Liver (tissue), 3 donors: Measurements from ENCODE around the gene GBA2.

Experiments
- EGR1 ChIP-seq, 2 donors: IDR thresholded peaks; 2 replicates each; pipeline ENCODE4 v1.6.1; 2016 to 2018; ENCODE audit warnings: antibody characterized with exemption in 2 of 2, low read depth in 2 of 2
- FOXA1 ChIP-seq: IDR thresholded peaks from 2 replicates; pipeline ENCODE4 v1.6.1; 2016; ENCODE audit warnings: antibody characterized with exemption
- FOXA2 ChIP-seq: IDR thresholded peaks from 2 replicates; pipeline ENCODE4 v1.6.1; 2016; ENCODE audit warnings: antibody characterized with exemption
- GABPA ChIP-seq, 2 donors: IDR thresholded peaks in 1 of 2; conservative IDR thresholded peaks in 1 of 2; 2 replicates each; pipeline ENCODE4 v1.6.1; 2016; ENCODE audit warnings: antibody characterized with exemption in 2 of 2, mild to moderate bottlenecking in 1 of 2, moderate library complexity in 1 of 2
- JUND ChIP-seq, 2 donors: IDR thresholded peaks; 2 replicates each; pipeline ENCODE4 v1.6.1; 2016; ENCODE audit warnings: antibody characterized with exemption in 2 of 2
- RAD21 ChIP-seq, 2 donors: IDR thresholded peaks; 2 replicates each; pipeline ENCODE4 v1.6.1; 2016; ENCODE audit warnings: antibody characterized with exemption in 2 of 2, mild to moderate bottlenecking in 2 of 2
- RXRA ChIP-seq, 2 donors: IDR thresholded peaks; 2 replicates each; pipeline ENCODE4 v1.6.1; 2017 to 2018; ENCODE audit warnings: antibody characterized with exemption in 2 of 2, mild to moderate bottlenecking in 1 of 2
- SP1 ChIP-seq: IDR thresholded peaks from 2 replicates; pipeline ENCODE4 v1.6.1; 2018; ENCODE audit warnings: antibody characterized with exemption, mild to moderate bottlenecking
- TAF1 ChIP-seq: conservative IDR thresholded peaks from 2 replicates; pipeline ENCODE4 v1.6.1; 2016; ENCODE audit warnings: antibody characterized with exemption, mild to moderate bottlenecking
- YY1 ChIP-seq: IDR thresholded peaks from 2 replicates; pipeline ENCODE4 v1.6.1; 2016; ENCODE audit warnings: antibody characterized with exemption, mild to moderate bottlenecking
- TF ChIP-seq, protein P1 (sequence below): fragments of 150-350 bp; IDR thresholded peaks from 2 replicates; pipeline ENCODE4 v1.5.1; 2017; ENCODE audit warnings: improper control_type of control experiment, low read depth, low read length; ENCODE audit not compliant: missing input control
- TF ChIP-seq, protein P2 (sequence below): IDR thresholded peaks from 2 replicates; pipeline ENCODE4 v1.6.1; 2016; ENCODE audit warnings: antibody characterized with exemption, mild to moderate bottlenecking
- TF ChIP-seq, protein P3 (sequence below): IDR thresholded peaks from 2 replicates; pipeline ENCODE4 v1.6.1; 2016; ENCODE audit warnings: antibody characterized with exemption
- TF ChIP-seq, protein P4 (sequence below): IDR thresholded peaks from 2 replicates; pipeline ENCODE4 v1.6.1; 2016; ENCODE audit warnings: antibody characterized with exemption
- donor health status: healthy.
- donor health status: healthy.

DNA sequence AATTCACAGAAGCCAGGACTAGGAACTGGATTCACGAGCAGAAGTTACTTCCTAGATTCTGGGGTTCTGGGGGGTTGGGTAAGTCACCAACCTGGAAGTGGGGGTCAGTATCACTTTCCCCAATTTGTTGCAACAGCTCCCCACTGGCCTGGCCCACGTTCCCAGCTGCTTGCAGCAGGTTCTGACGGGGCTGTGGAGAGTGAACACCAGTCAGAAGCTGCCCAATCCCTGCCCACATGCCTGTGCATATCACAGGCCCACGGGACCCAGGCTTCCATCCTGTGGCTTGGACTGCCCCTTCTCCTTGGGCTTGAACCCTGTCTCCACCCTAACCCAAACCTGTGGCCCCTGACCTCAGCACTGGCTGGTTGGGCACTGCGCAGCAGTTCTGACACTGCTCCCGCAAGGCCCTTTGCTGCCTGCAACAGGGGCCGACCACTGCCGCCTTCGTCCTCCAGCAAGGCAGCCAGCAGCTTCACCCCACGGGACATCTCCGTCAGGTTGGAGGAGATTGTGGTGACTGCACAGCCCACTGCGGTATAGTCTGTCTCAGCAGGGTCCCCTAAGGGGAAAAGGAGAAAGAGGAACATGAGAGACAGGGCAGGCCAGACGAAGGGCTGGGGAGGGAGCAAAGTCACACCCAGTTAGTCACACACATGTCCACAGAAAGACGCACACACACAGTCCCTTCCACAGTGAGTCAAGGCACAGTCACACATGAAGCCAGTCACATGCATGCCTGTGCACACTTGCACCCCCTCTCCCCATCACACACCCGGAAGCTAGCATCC is 30.1 kb downstream of the GBA2 start:
- TF ChIP-seq RAD21 (IDR thresholded peaks at IDR 0.05) (no peak), FOXA1 (no peak), SP1 (no peak), YY1 (no peak), EGR1 (IDR thresholded peaks at IDR 0.05; ENCODE audit: low read depth in 2 of 2) (no peak), FOXA2 (no peak), TAF1 (no peak), GABPA (IDR thresholded peaks at IDR 0.05 in 1 of 2, conservative IDR thresholded peaks at IDR 0.05 in 1 of 2) (no peak), RXRA (IDR thresholded peaks at IDR 0.05) (no peak), JUND (IDR thresholded peaks at IDR 0.05) (no peak)
- TF ChIP-seq, protein P1, sequence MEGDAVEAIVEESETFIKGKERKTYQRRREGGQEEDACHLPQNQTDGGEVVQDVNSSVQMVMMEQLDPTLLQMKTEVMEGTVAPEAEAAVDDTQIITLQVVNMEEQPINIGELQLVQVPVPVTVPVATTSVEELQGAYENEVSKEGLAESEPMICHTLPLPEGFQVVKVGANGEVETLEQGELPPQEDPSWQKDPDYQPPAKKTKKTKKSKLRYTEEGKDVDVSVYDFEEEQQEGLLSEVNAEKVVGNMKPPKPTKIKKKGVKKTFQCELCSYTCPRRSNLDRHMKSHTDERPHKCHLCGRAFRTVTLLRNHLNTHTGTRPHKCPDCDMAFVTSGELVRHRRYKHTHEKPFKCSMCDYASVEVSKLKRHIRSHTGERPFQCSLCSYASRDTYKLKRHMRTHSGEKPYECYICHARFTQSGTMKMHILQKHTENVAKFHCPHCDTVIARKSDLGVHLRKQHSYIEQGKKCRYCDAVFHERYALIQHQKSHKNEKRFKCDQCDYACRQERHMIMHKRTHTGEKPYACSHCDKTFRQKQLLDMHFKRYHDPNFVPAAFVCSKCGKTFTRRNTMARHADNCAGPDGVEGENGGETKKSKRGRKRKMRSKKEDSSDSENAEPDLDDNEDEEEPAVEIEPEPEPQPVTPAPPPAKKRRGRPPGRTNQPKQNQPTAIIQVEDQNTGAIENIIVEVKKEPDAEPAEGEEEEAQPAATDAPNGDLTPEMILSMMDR: no peak
- TF ChIP-seq, protein P2, sequence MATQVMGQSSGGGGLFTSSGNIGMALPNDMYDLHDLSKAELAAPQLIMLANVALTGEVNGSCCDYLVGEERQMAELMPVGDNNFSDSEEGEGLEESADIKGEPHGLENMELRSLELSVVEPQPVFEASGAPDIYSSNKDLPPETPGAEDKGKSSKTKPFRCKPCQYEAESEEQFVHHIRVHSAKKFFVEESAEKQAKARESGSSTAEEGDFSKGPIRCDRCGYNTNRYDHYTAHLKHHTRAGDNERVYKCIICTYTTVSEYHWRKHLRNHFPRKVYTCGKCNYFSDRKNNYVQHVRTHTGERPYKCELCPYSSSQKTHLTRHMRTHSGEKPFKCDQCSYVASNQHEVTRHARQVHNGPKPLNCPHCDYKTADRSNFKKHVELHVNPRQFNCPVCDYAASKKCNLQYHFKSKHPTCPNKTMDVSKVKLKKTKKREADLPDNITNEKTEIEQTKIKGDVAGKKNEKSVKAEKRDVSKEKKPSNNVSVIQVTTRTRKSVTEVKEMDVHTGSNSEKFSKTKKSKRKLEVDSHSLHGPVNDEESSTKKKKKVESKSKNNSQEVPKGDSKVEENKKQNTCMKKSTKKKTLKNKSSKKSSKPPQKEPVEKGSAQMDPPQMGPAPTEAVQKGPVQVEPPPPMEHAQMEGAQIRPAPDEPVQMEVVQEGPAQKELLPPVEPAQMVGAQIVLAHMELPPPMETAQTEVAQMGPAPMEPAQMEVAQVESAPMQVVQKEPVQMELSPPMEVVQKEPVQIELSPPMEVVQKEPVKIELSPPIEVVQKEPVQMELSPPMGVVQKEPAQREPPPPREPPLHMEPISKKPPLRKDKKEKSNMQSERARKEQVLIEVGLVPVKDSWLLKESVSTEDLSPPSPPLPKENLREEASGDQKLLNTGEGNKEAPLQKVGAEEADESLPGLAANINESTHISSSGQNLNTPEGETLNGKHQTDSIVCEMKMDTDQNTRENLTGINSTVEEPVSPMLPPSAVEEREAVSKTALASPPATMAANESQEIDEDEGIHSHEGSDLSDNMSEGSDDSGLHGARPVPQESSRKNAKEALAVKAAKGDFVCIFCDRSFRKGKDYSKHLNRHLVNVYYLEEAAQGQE: no peak
- TF ChIP-seq, protein P3, sequence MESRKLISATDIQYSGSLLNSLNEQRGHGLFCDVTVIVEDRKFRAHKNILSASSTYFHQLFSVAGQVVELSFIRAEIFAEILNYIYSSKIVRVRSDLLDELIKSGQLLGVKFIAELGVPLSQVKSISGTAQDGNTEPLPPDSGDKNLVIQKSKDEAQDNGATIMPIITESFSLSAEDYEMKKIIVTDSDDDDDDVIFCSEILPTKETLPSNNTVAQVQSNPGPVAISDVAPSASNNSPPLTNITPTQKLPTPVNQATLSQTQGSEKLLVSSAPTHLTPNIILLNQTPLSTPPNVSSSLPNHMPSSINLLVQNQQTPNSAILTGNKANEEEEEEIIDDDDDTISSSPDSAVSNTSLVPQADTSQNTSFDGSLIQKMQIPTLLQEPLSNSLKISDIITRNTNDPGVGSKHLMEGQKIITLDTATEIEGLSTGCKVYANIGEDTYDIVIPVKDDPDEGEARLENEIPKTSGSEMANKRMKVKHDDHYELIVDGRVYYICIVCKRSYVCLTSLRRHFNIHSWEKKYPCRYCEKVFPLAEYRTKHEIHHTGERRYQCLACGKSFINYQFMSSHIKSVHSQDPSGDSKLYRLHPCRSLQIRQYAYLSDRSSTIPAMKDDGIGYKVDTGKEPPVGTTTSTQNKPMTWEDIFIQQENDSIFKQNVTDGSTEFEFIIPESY: no peak
- TF ChIP-seq, protein P4, sequence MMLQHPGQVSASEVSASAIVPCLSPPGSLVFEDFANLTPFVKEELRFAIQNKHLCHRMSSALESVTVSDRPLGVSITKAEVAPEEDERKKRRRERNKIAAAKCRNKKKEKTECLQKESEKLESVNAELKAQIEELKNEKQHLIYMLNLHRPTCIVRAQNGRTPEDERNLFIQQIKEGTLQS: no peak
